ENCODE data around the gene PHLDB3. TPM values are rescaled to one million over a fixed set of nuclear protein-coding genes. Genes with fewer than 3 reads are reported as not detected.

The PHLDB3 gene
- total RNA-seq, 2 experiments from 2014 or later = 6.0 to 20.6 TPM

DNA sequence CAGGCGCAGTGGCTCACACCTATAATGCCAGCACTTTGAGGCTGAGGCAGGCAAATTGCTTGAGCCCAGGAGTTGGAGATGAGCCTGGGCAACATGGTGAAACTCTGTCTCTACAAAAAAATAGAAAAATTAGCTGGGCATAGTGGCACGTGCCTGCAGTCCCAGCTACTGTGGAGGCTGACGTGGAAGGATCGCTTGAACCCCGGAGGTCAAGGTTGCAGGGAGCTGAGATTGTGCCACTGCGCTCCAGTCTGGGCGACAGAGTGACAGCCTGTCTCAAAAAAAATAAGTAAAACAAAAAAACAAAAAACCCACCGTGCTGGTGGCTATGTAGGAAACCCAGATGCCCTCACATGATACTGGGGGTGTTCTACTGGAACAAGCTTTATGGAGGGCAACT is 16.4 kb downstream of the PHLDB3 start:
- H3K36me3 ChIP-seq (ENCODE audit: insufficient read depth, low read length) = no peaks in the 10 kb centered on the region
- intact Hi-C loops (cut with micrococcal nuclease; ENCODE audit: unreplicated experiment) = no loop called here
- H3K4me3 ChIP-seq (ENCODE audit: low read depth, low read length, poor library complexity, severe bottlenecking) = no peak overlapping the region
- POLR2A ChIA-PET = no interaction called here
- H3K4me1 ChIP-seq (ENCODE audit: insufficient read depth, low read length, poor library complexity, severe bottlenecking) = no peaks in the 10 kb centered on the region
- no peak overlapping the region for H2AFZ ChIP-seq (ENCODE audit: low read length)
- no peaks in the 10 kb centered on the region for H3K9me2 ChIP-seq (ENCODE audit: insufficient read depth, low read length)
- H3K4me2 ChIP-seq (ENCODE audit: low read length) = no peak overlapping the region
- H3K79me2 ChIP-seq (ENCODE audit: insufficient read depth, low read depth, low read length) = no peaks in the 10 kb centered on the region
- BruUV-seq (replicated peaks) = no TSS peak
- H3K27ac ChIP-seq (ENCODE audit: low read depth, low read length, poor library complexity, severe bottlenecking) = no peak overlapping the region
- DNase-seq (ENCODE audit: low spot score) = no peak
- H3K9me3 ChIP-seq (ENCODE audit: low read length) = no peaks in the 10 kb centered on the region
- CTCF ChIA-PET (ENCODE audit: unreplicated experiment) = no interaction called here
- TF ChIP-seq EZH2phosphoT487 (IDR thresholded peaks at IDR 0.05; ENCODE audit: borderline replicate concordance, low read depth, low read length) = no peak
- TF ChIP-seq, protein P1, sequence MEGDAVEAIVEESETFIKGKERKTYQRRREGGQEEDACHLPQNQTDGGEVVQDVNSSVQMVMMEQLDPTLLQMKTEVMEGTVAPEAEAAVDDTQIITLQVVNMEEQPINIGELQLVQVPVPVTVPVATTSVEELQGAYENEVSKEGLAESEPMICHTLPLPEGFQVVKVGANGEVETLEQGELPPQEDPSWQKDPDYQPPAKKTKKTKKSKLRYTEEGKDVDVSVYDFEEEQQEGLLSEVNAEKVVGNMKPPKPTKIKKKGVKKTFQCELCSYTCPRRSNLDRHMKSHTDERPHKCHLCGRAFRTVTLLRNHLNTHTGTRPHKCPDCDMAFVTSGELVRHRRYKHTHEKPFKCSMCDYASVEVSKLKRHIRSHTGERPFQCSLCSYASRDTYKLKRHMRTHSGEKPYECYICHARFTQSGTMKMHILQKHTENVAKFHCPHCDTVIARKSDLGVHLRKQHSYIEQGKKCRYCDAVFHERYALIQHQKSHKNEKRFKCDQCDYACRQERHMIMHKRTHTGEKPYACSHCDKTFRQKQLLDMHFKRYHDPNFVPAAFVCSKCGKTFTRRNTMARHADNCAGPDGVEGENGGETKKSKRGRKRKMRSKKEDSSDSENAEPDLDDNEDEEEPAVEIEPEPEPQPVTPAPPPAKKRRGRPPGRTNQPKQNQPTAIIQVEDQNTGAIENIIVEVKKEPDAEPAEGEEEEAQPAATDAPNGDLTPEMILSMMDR (conservative IDR thresholded peaks at IDR 0.05; ENCODE audit: low read length) = no peak
- H4K20me1 ChIP-seq (ENCODE audit: insufficient read depth, low read length) = no peaks in the 10 kb centered on the region

DNA sequence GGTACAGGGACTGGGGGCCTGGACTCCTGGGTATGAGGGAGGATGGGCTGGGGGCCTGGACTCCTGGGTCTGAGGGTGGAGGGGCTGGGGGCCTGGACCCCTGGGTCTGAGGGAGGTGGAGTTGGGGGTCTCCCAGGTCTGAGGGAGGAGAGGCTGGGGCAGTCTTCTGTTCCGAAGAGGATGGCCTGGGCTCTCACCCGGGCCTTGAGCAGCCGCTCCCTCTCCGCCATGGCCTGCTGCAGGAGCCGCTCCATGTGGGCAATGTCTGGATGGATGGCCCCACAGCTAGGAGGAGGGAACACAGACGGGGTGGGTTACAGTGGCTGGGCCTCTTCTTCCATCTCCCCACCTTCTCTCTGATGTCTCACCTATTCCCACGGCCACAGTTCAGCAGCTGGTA is 18.1 kb downstream of the PHLDB3 start:
- no peak for TF ChIP-seq EZH2phosphoT487 (IDR thresholded peaks at IDR 0.05; ENCODE audit: borderline replicate concordance, low read depth, low read length)
- TF ChIP-seq, protein P1 (conservative IDR thresholded peaks at IDR 0.05; ENCODE audit: low read length) = no peak
- Histone ChIP-seq H4K20me1 (ENCODE audit: insufficient read depth, low read length) (no peaks in the 10 kb centered on the region), H3K4me3 (ENCODE audit: low read depth, low read length, poor library complexity, severe bottlenecking) (no peak overlapping the region), H3K9me2 (ENCODE audit: insufficient read depth, low read length) (no peaks in the 10 kb centered on the region), H3K79me2 (ENCODE audit: insufficient read depth, low read depth, low read length) (no peaks in the 10 kb centered on the region), H3K4me2 (ENCODE audit: low read length) (no peak overlapping the region), H3K36me3 (ENCODE audit: insufficient read depth, low read length) (no peaks in the 10 kb centered on the region), H3K9me3 (ENCODE audit: low read length) (no peaks in the 10 kb centered on the region), H2AFZ (ENCODE audit: low read length) (no peak overlapping the region), H3K4me1 (ENCODE audit: insufficient read depth, low read length, poor library complexity, severe bottlenecking) (no peaks in the 10 kb centered on the region), H3K27ac (ENCODE audit: low read depth, low read length, poor library complexity, severe bottlenecking) (no peak overlapping the region)
- ChIA-PET CTCF (ENCODE audit: unreplicated experiment) (no interaction called here), POLR2A (no interaction called here)
- intact Hi-C loops (cut with micrococcal nuclease; ENCODE audit: unreplicated experiment) = no loop called here
- DNase-seq (ENCODE audit: low spot score) = no peak
- no TSS peak for BruUV-seq (replicated peaks)

DNA sequence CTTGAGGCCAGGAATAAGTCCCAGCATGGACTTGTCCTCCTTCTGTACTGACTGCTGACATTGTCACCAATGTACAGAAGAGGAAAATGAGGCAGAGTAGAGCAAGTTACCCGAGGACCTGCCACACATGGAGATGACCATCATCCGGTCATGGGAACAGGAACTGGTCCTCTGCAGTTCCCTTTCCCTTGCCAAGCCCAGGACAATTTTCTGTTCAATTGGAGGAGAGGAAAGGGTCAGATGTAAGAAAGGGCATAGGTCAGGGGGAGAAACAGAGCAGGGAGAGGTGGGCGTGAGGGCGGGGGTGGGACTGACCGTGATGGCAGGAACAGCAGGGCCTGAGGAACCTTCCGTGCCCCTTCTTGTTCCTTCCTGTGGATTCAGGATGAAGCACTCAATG is 18.6 kb downstream of the PHLDB3 start:
- intact Hi-C loops (cut with micrococcal nuclease; ENCODE audit: unreplicated experiment) = no loop called here
- Histone ChIP-seq H3K36me3 (ENCODE audit: insufficient read depth, low read length) (no peaks in the 10 kb centered on the region), H3K9me3 (ENCODE audit: low read length) (no peaks in the 10 kb centered on the region), H2AFZ (ENCODE audit: low read length) (no peak overlapping the region), H3K79me2 (ENCODE audit: insufficient read depth, low read depth, low read length) (no peaks in the 10 kb centered on the region), H4K20me1 (ENCODE audit: insufficient read depth, low read length) (no peaks in the 10 kb centered on the region), H3K4me2 (ENCODE audit: low read length) (no peak overlapping the region), H3K4me1 (ENCODE audit: insufficient read depth, low read length, poor library complexity, severe bottlenecking) (no peaks in the 10 kb centered on the region), H3K9me2 (ENCODE audit: insufficient read depth, low read length) (no peaks in the 10 kb centered on the region), H3K27ac (ENCODE audit: low read depth, low read length, poor library complexity, severe bottlenecking) (no peak overlapping the region), H3K4me3 (ENCODE audit: low read depth, low read length, poor library complexity, severe bottlenecking) (no peak overlapping the region)
- no TSS peak for BruUV-seq (replicated peaks)
- TF ChIP-seq, protein P1 (conservative IDR thresholded peaks at IDR 0.05; ENCODE audit: low read length) = no peak
- TF ChIP-seq EZH2phosphoT487 (IDR thresholded peaks at IDR 0.05; ENCODE audit: borderline replicate concordance, low read depth, low read length) = no peak
- ChIA-PET CTCF (ENCODE audit: unreplicated experiment) (no interaction called here), POLR2A (no interaction called here)
- DNase-seq (ENCODE audit: low spot score) = no peak

Data from OCI-LY7 (cell line).